ENCODE results near the gene DNAJC15. TPM values are rescaled to one million over a fixed set of nuclear protein-coding genes. Genes with fewer than 3 reads are reported as not detected.

Gene DNAJC15
- total and polyA plus RNA-seq, 2 of the 8 experiments (the other 6 are each of a cell fraction or from before 2014, with no cell fraction given) = 5.8 to 20.8 TPM

GRCh38 chr13:43102304-43102703 lies 78.9 kb downstream of the DNAJC15 start:
- Histone ChIP-seq H3K23me2 (ENCODE audit: low read depth, low read length) (no peaks in the 10 kb centered on the region), H2BK12ac (ENCODE audit: low read depth, low read length) (no peak overlapping the region), H3K27me3 (replicated peaks in 1 of 4; ENCODE audit: control insufficient read depth in 3 of 4, extremely low read depth in 1 of 4, insufficient read depth in 3 of 4, low read length in 3 of 4) (no peaks in the 10 kb centered on the region), H2BK120ac (replicated peaks; ENCODE audit: low read depth, low read length) (no peak overlapping the region), H4K20me1 (replicated peaks in 1 of 2; ENCODE audit: control insufficient read depth in 1 of 2, insufficient read depth in 2 of 2, low read length in 2 of 2) (no peaks in the 10 kb centered on the region), H3K56ac (replicated peaks; ENCODE audit: insufficient read length, low read depth, low read length) (no peak overlapping the region), H4K91ac (replicated peaks; ENCODE audit: insufficient read length, low read length) (no peak overlapping the region), H2AK5ac (ENCODE audit: low read depth, low read length) (no peak overlapping the region), H3K4me1 (replicated peaks in 1 of 4; ENCODE audit: control insufficient read depth in 3 of 4, insufficient read depth in 4 of 4, low read length in 3 of 4) (no peaks in the 10 kb centered on the region), H3K79me2 (ENCODE audit: control insufficient read depth in 1 of 2, insufficient read depth in 2 of 2, low read length in 2 of 2) (no peaks in the 10 kb centered on the region; a peak in 1 of 4 replicates), H3K14ac (ENCODE audit: insufficient read length) (no peak overlapping the region), H4K5ac (ENCODE audit: insufficient read length, low read depth, low read length) (no peak overlapping the region), H2BK15ac (ENCODE audit: low read length) (no peak overlapping the region), H3K4ac (replicated peaks; ENCODE audit: insufficient read length, low read depth, low read length) (no peak overlapping the region), H3K9ac (replicated peaks in 1 of 4; ENCODE audit: extremely low read depth in 1 of 4, low read depth in 3 of 4, low read length in 3 of 4) (no peak overlapping the region), H3K4me2 (ENCODE audit: insufficient read depth in 1 of 2, low read depth in 2 of 2, low read length in 2 of 2) (no peak overlapping the region), H2AFZ (ENCODE audit: low read length) (no peak overlapping the region), H3K4me3 (ENCODE audit: extremely low read depth in 1 of 4, insufficient read depth in 2 of 4, low read depth in 3 of 4, low read length in 4 of 4) (no peak overlapping the region), H3K9me3 (ENCODE audit: insufficient read depth in 2 of 2, low read depth in 1 of 2, low read length in 1 of 2) (no peaks in the 10 kb centered on the region), H3K18ac (ENCODE audit: extremely low read depth, low read length) (no peak overlapping the region), H2BK20ac (ENCODE audit: low read length) (no peak overlapping the region), H3K79me1 (ENCODE audit: low read depth, low read length) (no peaks in the 10 kb centered on the region), H2BK5ac (ENCODE audit: low read depth, low read length) (no peak overlapping the region), H3K27ac (ENCODE audit: low read depth, low read length) (no peak overlapping the region), H3K23ac (ENCODE audit: insufficient read length) (no peak overlapping the region), H3K36me3 (ENCODE audit: control insufficient read depth in 2 of 4, insufficient read depth in 4 of 4, low read length in 3 of 4) (no peaks in the 10 kb centered on the region), H4K8ac (ENCODE audit: extremely low read depth, insufficient read depth, low read length) (no peak overlapping the region)
- ChIA-PET CTCF (ENCODE audit: partially characterized antibody) (interaction anchor here (1.5 to 1.8 kb wide), 2 partner anchors 9 to 17 kb away, joined by 3 to 6 read pairs; no protein-coding TSS in a partner anchor), POLR2A (ENCODE audit: partially characterized antibody) (no interaction called here)
- 95% methylated on average over 4 of the region's 4 CpGs; no CpG with 5 or more reads in 1 of the 2 experiments for WGBS, 2 experiments (ENCODE audit: extremely low coverage in 1 of 2, insufficient coverage in 1 of 2, insufficient read length in 1 of 2, insufficient replicate concordance in 2 of 2, low coverage in 1 of 2, low lambda C conversion rate in 2 of 2, missing lambda C conversion rate in 1 of 2)
- FAIRE-seq (no peak), DNase-seq (ENCODE audit: low read depth in 1 of 2, low spot score in 2 of 2) (no peak)
- TF ChIP-seq CHD2 (IDR thresholded peaks at IDR 0.05; ENCODE audit: low read length) = no peak
- TF ChIP-seq RAD21 (IDR thresholded peaks at IDR 0.05 in 1 of 2, conservative IDR thresholded peaks at IDR 0.05 in 1 of 2; ENCODE audit: low read depth in 2 of 2, low read length in 2 of 2) = no peak
- TF ChIP-seq BACH1 (IDR thresholded peaks at IDR 0.05; ENCODE audit: low read length) = no peak
- no peak for TF ChIP-seq SIRT6 (IDR thresholded peaks at IDR 0.05; ENCODE audit: low read length)
- TF ChIP-seq CEBPB (IDR thresholded peaks at IDR 0.05; ENCODE audit: low read depth, low read length) = no peak
- TF ChIP-seq HDAC2 (IDR thresholded peaks at IDR 0.05; ENCODE audit: borderline replicate concordance in 1 of 2, low read depth in 2 of 2, low read length in 2 of 2) = no peak
- no peak for TF ChIP-seq TBP (IDR thresholded peaks at IDR 0.05; ENCODE audit: low read depth, low read length)
- no peak for TF ChIP-seq PHF8 (conservative IDR thresholded peaks at IDR 0.05; ENCODE audit: low read depth, low read length)
- TF ChIP-seq JUND (IDR thresholded peaks at IDR 0.05; ENCODE audit: low read length) = no peak
- no peak for TF ChIP-seq SP2 (IDR thresholded peaks at IDR 0.05; ENCODE audit: low read length)
- TF ChIP-seq EZH2 (IDR thresholded peaks at IDR 0.05; ENCODE audit: low read depth, low read length, severe bottlenecking) = no peak
- no peak for TF ChIP-seq TAF1 (IDR thresholded peaks at IDR 0.05; ENCODE audit: low read depth, low read length)
- TF ChIP-seq TCF12 (IDR thresholded peaks at IDR 0.05; ENCODE audit: low read depth, low read length) = no peak
